Calu3 (cell line): ENCODE results near the gene RAX. TPM values are rescaled to one million over a fixed set of nuclear protein-coding genes. Genes with fewer than 3 reads are reported as not detected.

Experiments used
- BruUV-seq: library from RNA; stranded (reverse); fragments of 400-500 nt; replicated peaks from 2 replicates; lab custom pipeline; 2021; lab: Mats Ljungman, UMichigan
- CTCF ChIA-PET: fragments of 300-600 bp; sonication (Branson Sonifier 250); formaldehyde crosslinking; loops from one replicate; lab custom pipeline; 2022; ENCODE audit warnings: antibody characterized with exemption; lab: Charles Lee
- DNase-seq: peaks from one replicate; pipeline ENCODE4 v3.0.0; 2022
- H3K27ac Mint-ChIP-seq: one replicate; pipeline ENCODE4 v1.8.0; 2022; ENCODE audit warnings: mixed read lengths; ENCODE audit not compliant: unreplicated experiment
- H3K27me3 Mint-ChIP-seq: one replicate; pipeline ENCODE4 v1.8.0; 2022; ENCODE audit warnings: mixed read lengths; ENCODE audit not compliant: unreplicated experiment
- H3K36me3 Mint-ChIP-seq: one replicate; pipeline ENCODE4 v1.8.0; 2022; ENCODE audit warnings: mild to moderate bottlenecking, moderate library complexity, mixed read lengths; ENCODE audit not compliant: insufficient read depth, unreplicated experiment
- H3K4me1 Mint-ChIP-seq: one replicate; pipeline ENCODE4 v1.8.0; 2022; ENCODE audit warnings: mild to moderate bottlenecking, low read depth, mixed read lengths; ENCODE audit not compliant: unreplicated experiment
- H3K4me3 Mint-ChIP-seq: one replicate; pipeline ENCODE4 v1.8.0; 2022; ENCODE audit warnings: mild to moderate bottlenecking, low read depth, moderate library complexity, mixed read lengths; ENCODE audit not compliant: unreplicated experiment
- H3K9me3 Mint-ChIP-seq: one replicate; pipeline ENCODE4 v1.8.0; 2022; ENCODE audit warnings: low read depth, mixed read lengths; ENCODE audit not compliant: unreplicated experiment
- intact Hi-C: fragments of 100-400 bp; cut with micrococcal nuclease; formaldehyde crosslinking; loops from one replicate; pipeline ENCODE4 v1.10.0; 2022; ENCODE audit not compliant: unreplicated experiment
- total RNA-seq: library from RNA; stranded (reverse); gene quantifications from 2 replicates; pipeline ENCODE4 v1.2.3, GENCODE V29; 2022
- TF ChIP-seq, protein P1 (sequence below): fragments of 200-600 bp; IDR thresholded peaks from one replicate; pipeline ENCODE4 v1.8.0; 2022; ENCODE audit warnings: antibody characterized with exemption; ENCODE audit not compliant: unreplicated experiment

RAX gene
- total RNA-seq, 1 experiment from 2014 or later: not detected

DNA sequence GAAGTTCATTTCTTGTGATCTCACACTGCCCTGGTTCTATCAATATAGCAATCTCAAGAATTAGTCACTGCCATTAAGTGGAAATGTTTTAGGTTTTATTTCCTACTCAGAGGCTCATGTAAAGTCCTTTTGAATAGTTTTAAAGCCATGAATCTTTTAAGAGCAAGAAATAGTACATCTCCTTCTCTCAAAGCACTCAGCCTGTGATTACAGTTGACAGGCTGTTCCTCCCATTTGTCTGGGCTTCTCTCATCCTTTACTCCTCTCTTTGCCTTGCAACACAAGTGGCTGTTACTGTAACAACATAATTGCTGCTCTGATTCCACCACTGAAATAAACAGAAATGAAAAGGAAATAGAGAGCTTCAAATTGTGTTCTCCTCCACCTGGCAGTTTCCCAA, 34.9 kb downstream of the RAX start:
- CTCF ChIA-PET: interaction anchor here (0.6 to 0.9 kb wide), 2 partner anchors 11 to 29 kb away, joined by 3 to 6 read pairs; no protein-coding TSS in a partner anchor
- intact Hi-C loops: no loop called here

DNA sequence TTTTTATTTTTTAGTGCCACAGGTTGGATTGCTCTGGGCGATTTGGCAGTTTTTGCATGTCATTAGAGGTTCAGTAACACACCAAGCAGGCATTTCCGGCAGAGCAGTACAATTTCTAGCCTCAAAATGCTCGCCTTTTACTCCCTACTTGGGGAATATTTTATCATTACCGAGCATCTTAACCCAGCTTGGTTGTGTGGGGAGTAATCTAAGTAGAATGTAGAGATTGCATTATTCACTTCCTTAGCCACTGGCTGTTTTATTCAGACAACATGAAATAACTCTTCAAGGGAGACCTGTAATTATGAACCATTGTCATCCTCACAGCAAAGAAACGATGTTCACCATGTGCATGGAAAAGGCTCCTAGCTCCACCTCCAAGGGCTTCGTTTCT, 40.2 kb downstream of the RAX start:
- DNase-seq: no peak
- peaks cover 67% of the 10 kb centered on the region for H3K27me3 Mint-ChIP-seq
- no peak overlapping the region for H3K27ac Mint-ChIP-seq
- BruUV-seq: no TSS peak
- intact Hi-C loops: no loop called here
- no peaks in the 10 kb centered on the region for H3K4me1 Mint-ChIP-seq
- H3K9me3 Mint-ChIP-seq: no peaks in the 10 kb centered on the region
- H3K4me3 Mint-ChIP-seq: no peak overlapping the region
- H3K36me3 Mint-ChIP-seq: no peaks in the 10 kb centered on the region
- TF ChIP-seq, protein P1, sequence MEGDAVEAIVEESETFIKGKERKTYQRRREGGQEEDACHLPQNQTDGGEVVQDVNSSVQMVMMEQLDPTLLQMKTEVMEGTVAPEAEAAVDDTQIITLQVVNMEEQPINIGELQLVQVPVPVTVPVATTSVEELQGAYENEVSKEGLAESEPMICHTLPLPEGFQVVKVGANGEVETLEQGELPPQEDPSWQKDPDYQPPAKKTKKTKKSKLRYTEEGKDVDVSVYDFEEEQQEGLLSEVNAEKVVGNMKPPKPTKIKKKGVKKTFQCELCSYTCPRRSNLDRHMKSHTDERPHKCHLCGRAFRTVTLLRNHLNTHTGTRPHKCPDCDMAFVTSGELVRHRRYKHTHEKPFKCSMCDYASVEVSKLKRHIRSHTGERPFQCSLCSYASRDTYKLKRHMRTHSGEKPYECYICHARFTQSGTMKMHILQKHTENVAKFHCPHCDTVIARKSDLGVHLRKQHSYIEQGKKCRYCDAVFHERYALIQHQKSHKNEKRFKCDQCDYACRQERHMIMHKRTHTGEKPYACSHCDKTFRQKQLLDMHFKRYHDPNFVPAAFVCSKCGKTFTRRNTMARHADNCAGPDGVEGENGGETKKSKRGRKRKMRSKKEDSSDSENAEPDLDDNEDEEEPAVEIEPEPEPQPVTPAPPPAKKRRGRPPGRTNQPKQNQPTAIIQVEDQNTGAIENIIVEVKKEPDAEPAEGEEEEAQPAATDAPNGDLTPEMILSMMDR: no peak
- CTCF ChIA-PET: no interaction called here

More for the DNA sequence above, 34.9 kb downstream of the RAX start:
- Mint-ChIP-seq H3K36me3 (no peaks in the 10 kb centered on the region), H3K4me3 (no peak overlapping the region), H3K4me1 (no peaks in the 10 kb centered on the region), H3K27ac (no peak overlapping the region), H3K9me3 (no peaks in the 10 kb centered on the region), H3K27me3 (peaks cover 59% of the 10 kb centered on the region)
- TF ChIP-seq, protein P1: no peak
- no TSS peak for BruUV-seq
- DNase-seq: no peak

DNA sequence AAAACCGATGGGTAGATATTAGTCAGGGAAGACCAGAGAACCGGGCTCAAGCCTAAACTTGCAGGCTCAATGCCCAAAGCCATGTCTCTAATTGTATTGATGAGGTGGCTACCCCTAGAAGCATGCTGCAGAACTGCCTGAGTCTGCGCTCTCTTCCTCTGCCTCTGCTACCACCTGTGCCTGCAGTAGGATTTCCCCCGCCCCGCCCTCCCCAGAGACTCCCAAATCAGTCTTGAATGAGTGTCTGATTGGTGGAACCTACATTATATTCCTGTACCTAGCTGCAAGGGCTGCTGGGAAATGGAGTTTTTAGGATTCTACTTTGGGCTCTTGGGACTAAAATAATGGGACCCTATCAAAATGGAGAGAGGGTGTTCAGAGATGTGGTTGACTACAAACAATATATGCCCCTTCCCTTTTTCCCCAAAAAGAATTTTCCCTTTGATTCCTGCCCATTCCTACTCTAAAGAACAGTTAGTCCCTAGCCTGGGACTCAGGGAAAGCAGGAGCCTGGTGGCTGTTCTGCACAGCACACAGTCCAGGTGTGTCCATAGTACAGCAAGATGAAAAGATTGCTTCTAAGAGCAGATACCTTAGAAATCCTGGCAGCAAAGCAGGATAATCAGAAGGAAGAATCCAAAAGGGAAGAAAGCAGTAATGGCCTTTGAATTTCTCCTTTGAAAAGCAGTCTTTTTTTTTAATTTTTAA, 40.8 kb downstream of the RAX start:
- intact Hi-C loops: no loop called here
- Mint-ChIP-seq H3K9me3 (no peaks in the 10 kb centered on the region), H3K4me1 (no peaks in the 10 kb centered on the region), H3K4me3 (no peak overlapping the region), H3K27me3 (peaks cover 71% of the 10 kb centered on the region), H3K36me3 (no peaks in the 10 kb centered on the region), H3K27ac (no peak overlapping the region)
- CTCF ChIA-PET: no interaction called here
- TF ChIP-seq, protein P1: no peak
- BruUV-seq: no TSS peak
- DNase-seq: no peak

DNA sequence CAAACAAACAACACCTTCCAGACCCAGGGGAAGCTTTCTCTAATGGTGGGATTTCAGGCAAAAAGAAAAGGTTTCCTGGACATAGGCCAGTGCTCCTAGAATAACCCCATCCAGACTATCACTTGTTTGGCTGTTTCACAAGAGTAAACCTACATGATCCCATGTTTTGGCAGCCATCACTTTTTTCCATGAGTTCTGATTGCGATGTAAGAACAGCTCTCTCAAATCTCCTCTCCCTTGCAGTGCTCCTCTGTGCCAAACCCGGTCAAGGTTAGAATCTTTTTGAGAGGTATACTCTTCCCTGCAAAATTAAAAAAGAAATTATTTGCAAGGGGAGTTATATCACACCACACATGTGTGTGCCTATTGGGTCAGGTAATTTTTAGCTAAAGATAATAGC, 41.4 kb downstream of the RAX start:
- H3K4me3 Mint-ChIP-seq: no peak overlapping the region

More for the DNA sequence above, 41.4 kb downstream of the RAX start:
- TF ChIP-seq, protein P1: no peak
- Mint-ChIP-seq H3K4me1 (no peaks in the 10 kb centered on the region), H3K36me3 (no peaks in the 10 kb centered on the region), H3K9me3 (no peaks in the 10 kb centered on the region), H3K27ac (no peak overlapping the region), H3K27me3 (peaks cover 72% of the 10 kb centered on the region)
- intact Hi-C loops: no loop called here
- CTCF ChIA-PET: no interaction called here
- no TSS peak for BruUV-seq
- no peak for DNase-seq
